ENCODE measurements around the gene FAM222A.

Gene FAM222A

DNA sequence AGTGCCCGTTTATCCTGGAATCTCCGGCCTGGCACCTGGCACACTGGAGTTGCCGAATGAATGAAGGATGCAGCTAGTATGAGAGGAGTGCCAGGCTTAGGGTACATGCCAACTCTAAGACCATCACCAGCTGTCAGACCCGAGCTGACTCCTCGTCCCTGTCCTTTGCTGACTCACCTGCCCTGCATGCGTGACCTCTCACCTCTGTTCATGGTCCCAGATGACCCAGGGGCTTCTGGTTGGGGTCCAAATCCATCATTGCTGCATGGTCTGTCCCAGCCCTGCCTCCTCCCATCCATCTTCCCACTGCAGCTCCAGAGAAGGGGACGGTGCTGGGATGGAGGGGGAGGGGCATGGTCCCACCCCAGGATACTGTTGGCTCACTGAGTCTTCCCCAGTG lies 9.9 kb upstream of the FAM222A start:
- WGBS (ENCODE audit: insufficient coverage, insufficient read length) = no CpG with 5 or more reads among the region's 7 CpGs
- Histone ChIP-seq H3K27me3 (ENCODE audit: control insufficient read depth, insufficient read depth, low read length) (no peaks in the 10 kb centered on the region), H3K27ac (ENCODE audit: low read length) (no peak overlapping the region), H3K4me3 (ENCODE audit: low read length) (no peak overlapping the region), H3K9me3 (ENCODE audit: control insufficient read depth, insufficient read depth, low read length) (no peaks in the 10 kb centered on the region), H3K4me1 (ENCODE audit: control insufficient read depth, insufficient read depth, low read length) (no peaks in the 10 kb centered on the region), H3K36me3 (ENCODE audit: control insufficient read depth, insufficient read depth, low read length) (no peaks in the 10 kb centered on the region)
- no peak for DNase-seq (ENCODE audit: low read depth, low spot score)

DNA sequence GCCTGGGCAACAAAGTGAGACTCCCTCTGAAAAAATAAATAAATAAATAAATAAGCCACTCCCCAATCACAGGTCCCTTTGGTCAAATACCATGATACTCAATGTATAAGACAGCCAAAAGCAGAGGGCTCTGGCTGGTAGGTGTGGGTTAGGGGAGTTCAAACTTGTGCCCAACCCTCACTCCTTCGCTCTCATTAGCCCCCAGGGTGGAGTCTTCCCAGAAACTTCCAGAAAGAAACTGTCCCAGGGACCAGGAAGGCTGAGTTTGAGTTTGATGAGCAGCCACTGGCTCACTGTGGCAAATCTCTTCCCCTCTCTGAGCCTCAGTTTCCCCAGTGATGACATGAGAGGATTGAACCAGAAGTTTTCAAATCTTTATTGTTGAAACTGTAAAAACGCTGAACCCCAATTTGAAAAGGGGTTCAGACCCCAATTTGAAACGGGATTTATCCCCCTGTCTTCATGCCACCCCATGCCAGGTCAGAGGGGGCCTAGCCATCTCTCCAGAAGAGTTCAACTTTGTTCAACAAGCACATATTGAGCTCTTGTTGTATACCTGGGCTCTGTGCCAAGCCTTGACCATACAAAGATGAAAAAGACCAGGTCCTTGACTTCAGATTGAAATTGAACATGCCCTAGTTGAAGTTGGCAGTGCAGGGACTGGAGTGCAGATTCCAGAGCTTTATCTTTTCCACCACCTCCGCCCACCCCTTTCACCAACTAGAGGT lies 9.1 kb upstream of the FAM222A start:
- no peaks in the 10 kb centered on the region for H3K4me1 ChIP-seq (ENCODE audit: control insufficient read depth, insufficient read depth, low read length)
- DNase-seq (ENCODE audit: low read depth, low spot score) = no peak
- H3K9me3 ChIP-seq (ENCODE audit: control insufficient read depth, insufficient read depth, low read length) = no peaks in the 10 kb centered on the region
- H3K27ac ChIP-seq (ENCODE audit: low read length) = no peak overlapping the region
- WGBS (ENCODE audit: insufficient coverage, insufficient read length) = no CpG with 5 or more reads among the region's 4 CpGs
- H3K27me3 ChIP-seq (ENCODE audit: control insufficient read depth, insufficient read depth, low read length) = no peaks in the 10 kb centered on the region
- H3K36me3 ChIP-seq (ENCODE audit: control insufficient read depth, insufficient read depth, low read length) = no peaks in the 10 kb centered on the region
- no peak overlapping the region for H3K4me3 ChIP-seq (ENCODE audit: low read length)

DNA sequence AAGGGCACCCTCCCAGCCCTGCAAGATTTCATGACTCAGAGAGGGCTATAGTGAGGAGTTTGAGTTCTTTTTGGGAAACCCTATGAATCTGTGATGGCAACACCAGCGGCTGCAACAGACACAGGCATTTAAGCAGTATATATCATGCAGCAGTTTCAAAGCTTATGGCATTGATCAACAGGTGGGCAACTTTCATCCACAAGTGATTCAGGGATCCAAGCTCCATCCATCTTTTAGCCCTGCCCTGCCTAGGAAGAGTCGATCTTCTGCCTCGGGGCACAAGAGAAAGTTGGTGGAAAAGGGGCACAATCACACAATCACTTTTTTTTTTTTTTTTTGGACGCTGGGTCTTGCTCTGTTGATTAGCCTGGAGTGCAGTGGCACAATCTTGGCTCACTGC lies 8.3 kb upstream of the FAM222A start:
- Histone ChIP-seq H3K27ac (ENCODE audit: low read length) (no peak overlapping the region), H3K4me3 (ENCODE audit: low read length) (no peak overlapping the region), H3K36me3 (ENCODE audit: control insufficient read depth, insufficient read depth, low read length) (no peaks in the 10 kb centered on the region), H3K27me3 (ENCODE audit: control insufficient read depth, insufficient read depth, low read length) (no peaks in the 10 kb centered on the region), H3K4me1 (ENCODE audit: control insufficient read depth, insufficient read depth, low read length) (no peaks in the 10 kb centered on the region), H3K9me3 (ENCODE audit: control insufficient read depth, insufficient read depth, low read length) (no peaks in the 10 kb centered on the region)
- no peak for DNase-seq (ENCODE audit: low read depth, low spot score)
- WGBS (ENCODE audit: insufficient coverage, insufficient read length) = no CpG with 5 or more reads among the region's 4 CpGs

DNA sequence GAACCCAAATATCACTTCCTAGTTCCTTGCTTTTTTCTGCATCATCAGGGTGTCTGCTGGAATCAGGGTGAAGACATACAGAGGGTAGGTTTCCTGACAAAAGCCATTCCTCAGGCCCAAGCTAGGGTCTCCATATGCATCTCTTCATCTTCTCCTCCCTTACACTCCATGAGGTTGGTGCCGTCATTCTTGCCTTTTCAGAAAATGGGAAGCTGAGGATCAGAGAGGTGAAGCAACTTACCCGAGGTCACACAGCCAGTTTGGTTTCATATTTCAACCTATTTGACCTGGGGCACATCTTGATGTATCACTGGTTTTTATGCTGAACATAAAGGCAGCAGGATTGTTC lies 7.3 kb upstream of the FAM222A start:
- Histone ChIP-seq H3K4me1 (ENCODE audit: control insufficient read depth, insufficient read depth, low read length) (no peaks in the 10 kb centered on the region), H3K27ac (ENCODE audit: low read length) (no peak overlapping the region)

DNA sequence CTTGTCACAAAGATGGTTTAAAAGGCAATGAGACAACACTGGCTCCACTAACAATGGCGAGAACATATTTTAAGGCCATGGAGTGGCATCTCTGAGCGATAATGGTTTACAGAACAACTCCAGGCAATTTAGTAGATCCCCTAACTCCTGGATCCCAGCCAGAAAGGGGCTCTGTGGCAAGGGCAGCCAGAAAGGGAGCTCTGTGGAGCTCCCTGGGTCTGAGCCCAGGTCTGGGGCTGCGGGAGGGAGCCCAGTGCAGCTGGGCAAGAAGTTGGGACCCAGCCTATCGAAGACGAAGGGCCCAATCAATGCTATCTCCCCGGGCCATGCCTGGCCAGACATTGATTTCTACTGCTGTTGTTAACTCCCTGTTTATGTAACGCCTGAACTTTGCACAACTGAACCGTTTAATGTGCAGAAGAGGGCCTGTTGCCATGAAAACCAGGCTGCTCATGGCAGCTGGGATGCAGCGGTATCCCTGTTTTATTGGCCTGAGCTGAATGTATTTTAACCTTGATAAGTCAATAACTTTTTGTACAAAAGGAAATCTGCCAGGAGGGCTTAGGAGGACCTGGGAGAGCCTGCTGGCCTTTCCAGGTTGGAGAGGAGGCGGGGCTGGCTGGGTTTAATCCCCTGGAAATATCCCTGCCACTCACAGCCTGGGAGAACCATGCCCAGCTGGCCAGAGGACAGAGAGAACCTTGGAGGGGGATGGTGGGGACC lies 6.7 kb upstream of the FAM222A start:
- no peak overlapping the region for H3K27ac ChIP-seq (ENCODE audit: low read length)
- H3K27me3 ChIP-seq (ENCODE audit: control insufficient read depth, insufficient read depth, low read length) = no peaks in the 10 kb centered on the region; the same call in 1 of the 2 replicates
- WGBS (ENCODE audit: insufficient coverage, insufficient read length) = no CpG with 5 or more reads among the region's 10 CpGs
- no peaks in the 10 kb centered on the region for H3K9me3 ChIP-seq (ENCODE audit: control insufficient read depth, insufficient read depth, low read length)
- H3K4me1 ChIP-seq (ENCODE audit: control insufficient read depth, insufficient read depth, low read length) = no peaks in the 10 kb centered on the region
- no peak for DNase-seq (ENCODE audit: low read depth, low spot score)
- H3K36me3 ChIP-seq (ENCODE audit: control insufficient read depth, insufficient read depth, low read length) = no peaks in the 10 kb centered on the region
- no peak overlapping the region for H3K4me3 ChIP-seq (ENCODE audit: low read length)

More for the DNA sequence above, 7.3 kb upstream of the FAM222A start:
- WGBS (ENCODE audit: insufficient coverage, insufficient read length) = no CpG with 5 or more reads among the region's 2 CpGs
- no peaks in the 10 kb centered on the region for H3K36me3 ChIP-seq (ENCODE audit: control insufficient read depth, insufficient read depth, low read length)
- no peaks in the 10 kb centered on the region for H3K9me3 ChIP-seq (ENCODE audit: control insufficient read depth, insufficient read depth, low read length)
- DNase-seq (ENCODE audit: low read depth, low spot score) = no peak
- H3K4me3 ChIP-seq (ENCODE audit: low read length) = no peak overlapping the region
- no peaks in the 10 kb centered on the region for H3K27me3 ChIP-seq (ENCODE audit: control insufficient read depth, insufficient read depth, low read length)

DNA sequence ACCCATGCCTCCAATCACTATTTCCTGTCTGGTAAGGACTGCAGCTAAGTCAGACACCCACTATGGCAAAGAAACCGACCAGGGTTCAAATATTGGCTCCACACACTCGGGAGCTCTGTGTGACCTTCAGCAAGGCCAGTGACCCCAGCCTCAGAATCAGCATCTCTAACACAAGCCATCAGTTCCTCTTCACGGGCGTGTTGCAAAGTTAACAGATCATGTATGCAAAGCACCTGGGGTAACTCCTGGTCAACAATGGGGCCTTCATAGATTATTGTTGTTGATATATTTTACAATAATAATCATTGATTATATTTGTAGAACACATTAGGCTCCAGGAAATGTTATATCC lies 6.2 kb upstream of the FAM222A start:
- Histone ChIP-seq H3K36me3 (ENCODE audit: control insufficient read depth, insufficient read depth, low read length) (no peaks in the 10 kb centered on the region), H3K27ac (ENCODE audit: low read length) (no peak overlapping the region), H3K4me1 (ENCODE audit: control insufficient read depth, insufficient read depth, low read length) (no peaks in the 10 kb centered on the region), H3K27me3 (ENCODE audit: control insufficient read depth, insufficient read depth, low read length) (no peaks in the 10 kb centered on the region; the same call in 1 of the 2 replicates), H3K9me3 (ENCODE audit: control insufficient read depth, insufficient read depth, low read length) (no peaks in the 10 kb centered on the region), H3K4me3 (ENCODE audit: low read length) (no peak overlapping the region)
- no peak for DNase-seq (ENCODE audit: low read depth, low spot score)
- WGBS (ENCODE audit: insufficient coverage, insufficient read length) = no CpG with 5 or more reads among the region's 4 CpGs

DNA sequence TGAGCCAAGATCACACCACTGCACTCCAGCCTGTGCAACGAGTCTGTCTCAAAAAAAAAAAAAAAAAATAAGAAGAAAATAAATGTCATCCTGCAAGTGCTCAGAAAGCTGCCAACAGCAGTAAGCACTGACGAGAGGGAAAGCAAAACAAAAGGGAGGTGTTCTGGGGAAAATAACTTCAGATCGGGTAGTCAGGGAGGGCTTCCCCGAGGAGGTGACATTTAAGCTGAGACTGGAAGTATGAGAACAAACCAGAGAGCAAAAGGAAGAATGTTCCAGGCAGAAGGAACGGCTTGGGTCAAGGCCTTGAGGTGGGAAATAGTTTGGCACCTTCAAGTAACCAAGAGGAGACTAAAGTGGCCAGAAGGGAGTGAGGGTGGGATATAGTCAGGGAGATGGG lies 4.7 kb upstream of the FAM222A start:
- no peak overlapping the region for H3K27ac ChIP-seq (ENCODE audit: low read length)
- no peak for DNase-seq (ENCODE audit: low read depth, low spot score)
- no peaks in the 10 kb centered on the region for H3K9me3 ChIP-seq (ENCODE audit: control insufficient read depth, insufficient read depth, low read length)
- H3K4me1 ChIP-seq (ENCODE audit: control insufficient read depth, insufficient read depth, low read length) = no peaks in the 10 kb centered on the region
- no peaks in the 10 kb centered on the region; the same call in 1 of the 2 replicates for H3K27me3 ChIP-seq (ENCODE audit: control insufficient read depth, insufficient read depth, low read length)
- WGBS (ENCODE audit: insufficient coverage, insufficient read length) = no CpG with 5 or more reads among the region's 5 CpGs
- H3K36me3 ChIP-seq (ENCODE audit: control insufficient read depth, insufficient read depth, low read length) = no peaks in the 10 kb centered on the region
- H3K4me3 ChIP-seq (ENCODE audit: low read length) = no peak overlapping the region

DNA sequence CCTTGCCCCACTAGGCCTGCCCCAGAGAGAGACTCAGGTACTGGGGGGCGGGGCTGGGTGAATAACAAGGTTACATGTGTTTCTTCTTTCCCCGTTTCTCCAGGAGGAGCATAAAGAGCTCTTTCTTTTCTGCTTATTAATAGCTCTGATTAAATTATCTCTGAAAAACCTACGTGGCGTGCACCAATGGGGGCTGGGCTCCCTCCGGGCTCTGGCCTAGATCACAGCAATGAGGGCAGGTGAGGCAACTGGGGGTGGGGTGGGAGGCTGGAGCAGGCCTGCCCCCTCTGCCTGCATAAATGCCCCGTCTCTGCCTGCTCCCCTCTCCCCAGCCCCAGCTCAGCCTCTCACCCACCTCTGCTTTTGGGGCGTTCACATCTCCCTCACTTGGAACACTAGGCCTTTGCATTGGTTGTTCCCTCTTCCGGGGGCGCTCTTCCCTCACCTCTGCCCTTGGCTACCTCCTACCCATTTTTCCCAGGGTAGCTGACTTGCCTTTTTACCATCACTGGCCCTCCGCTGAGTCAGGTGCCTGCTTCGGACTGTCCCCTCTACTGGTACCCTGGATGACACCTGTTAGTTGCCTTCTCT lies 4.1 kb upstream of the FAM222A start:
- no peaks in the 10 kb centered on the region; the same call in 1 of the 2 replicates for H3K27me3 ChIP-seq (ENCODE audit: control insufficient read depth, insufficient read depth, low read length)
- WGBS (ENCODE audit: insufficient coverage, insufficient read length) = no CpG with 5 or more reads among the region's 11 CpGs
- H3K4me1 ChIP-seq (ENCODE audit: control insufficient read depth, insufficient read depth, low read length) = no peaks in the 10 kb centered on the region
- H3K27ac ChIP-seq (ENCODE audit: low read length) = no peak overlapping the region
- no peak for DNase-seq (ENCODE audit: low read depth, low spot score)
- H3K9me3 ChIP-seq (ENCODE audit: control insufficient read depth, insufficient read depth, low read length) = no peaks in the 10 kb centered on the region
- H3K36me3 ChIP-seq (ENCODE audit: control insufficient read depth, insufficient read depth, low read length) = no peaks in the 10 kb centered on the region
- no peak overlapping the region for H3K4me3 ChIP-seq (ENCODE audit: low read length)

DNA sequence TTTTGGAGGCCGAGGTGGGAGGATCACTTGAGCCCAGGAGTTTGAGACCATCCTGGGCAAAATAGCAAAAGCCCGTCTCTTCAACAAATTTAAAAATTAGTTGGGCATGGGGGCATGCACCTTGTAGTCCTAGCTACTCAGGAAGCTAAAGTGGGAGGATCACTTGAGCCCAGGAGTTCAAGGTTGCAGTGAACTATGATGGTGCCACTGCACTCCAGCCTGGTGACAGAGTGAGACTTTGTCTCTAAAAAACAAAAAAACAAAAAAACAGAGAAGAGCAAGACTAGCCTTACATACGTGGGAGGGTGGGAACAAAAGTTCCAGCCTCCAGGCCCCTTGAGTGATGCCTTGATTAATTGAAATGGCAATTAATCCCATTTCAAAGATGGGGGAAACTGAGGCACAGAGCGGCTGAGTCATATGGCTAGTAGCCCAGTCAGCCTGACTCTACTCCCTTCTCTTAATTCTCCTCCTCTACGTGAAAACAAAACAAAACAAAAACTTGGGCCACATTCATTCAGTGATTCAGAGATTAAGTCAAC lies 3.3 kb upstream of the FAM222A start:
- no CpG with 5 or more reads among the region's 5 CpGs for WGBS (ENCODE audit: insufficient coverage, insufficient read length)
- no peak for DNase-seq (ENCODE audit: low read depth, low spot score)
- Histone ChIP-seq H3K4me3 (ENCODE audit: low read length) (no peak overlapping the region), H3K9me3 (ENCODE audit: control insufficient read depth, insufficient read depth, low read length) (no peaks in the 10 kb centered on the region), H3K36me3 (ENCODE audit: control insufficient read depth, insufficient read depth, low read length) (no peaks in the 10 kb centered on the region), H3K4me1 (ENCODE audit: control insufficient read depth, insufficient read depth, low read length) (no peaks in the 10 kb centered on the region), H3K27ac (ENCODE audit: low read length) (no peak overlapping the region), H3K27me3 (ENCODE audit: control insufficient read depth, insufficient read depth, low read length) (no peaks in the 10 kb centered on the region; the same call in 1 of the 2 replicates)

DNA sequence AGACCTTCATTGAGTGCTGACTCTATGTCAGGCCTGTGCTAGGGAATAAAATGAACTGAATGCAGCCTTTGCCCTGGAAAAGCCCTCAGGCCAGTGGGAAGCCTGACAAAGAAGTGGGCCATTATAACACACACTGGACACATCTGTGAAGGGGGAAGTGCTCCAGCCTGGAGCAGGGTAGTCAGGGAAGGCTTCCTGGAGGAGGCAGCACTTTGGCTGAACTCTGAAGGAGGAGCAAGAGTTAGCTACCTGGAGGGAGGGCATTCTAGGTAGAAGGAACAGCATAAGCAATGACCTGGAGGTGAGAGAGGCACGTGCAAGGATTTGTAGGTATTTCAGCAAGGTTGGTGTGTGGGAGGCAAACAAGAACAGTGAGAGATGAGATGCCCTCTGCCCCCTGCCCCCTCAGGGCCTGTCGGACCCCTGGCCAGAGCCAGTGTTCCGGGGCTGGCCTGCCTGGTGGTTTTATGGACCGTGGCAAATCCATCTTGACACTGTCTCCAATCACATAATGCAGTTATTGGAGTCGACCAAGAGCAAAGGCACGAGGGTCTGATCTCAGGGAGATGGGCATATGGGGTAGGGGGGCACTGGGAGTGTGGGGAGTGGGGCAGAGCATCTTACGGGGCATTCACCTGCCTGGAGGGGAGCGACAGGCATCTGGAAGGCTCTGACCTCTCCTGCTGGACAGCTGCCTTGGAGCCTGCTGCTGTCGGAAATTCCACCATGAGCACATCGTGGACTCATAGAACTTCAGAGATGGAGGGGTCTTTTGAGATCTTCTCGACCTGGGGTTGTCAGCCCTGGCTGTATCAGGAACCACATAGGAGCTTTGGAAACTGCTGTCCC lies 2.7 kb upstream of the FAM222A start:
- no CpG with 5 or more reads among the region's 11 CpGs for WGBS (ENCODE audit: insufficient coverage, insufficient read length)
- H3K9me3 ChIP-seq (ENCODE audit: control insufficient read depth, insufficient read depth, low read length) = no peaks in the 10 kb centered on the region
- H3K36me3 ChIP-seq (ENCODE audit: control insufficient read depth, insufficient read depth, low read length) = no peaks in the 10 kb centered on the region
- no peaks in the 10 kb centered on the region for H3K4me1 ChIP-seq (ENCODE audit: control insufficient read depth, insufficient read depth, low read length)
- no peak for DNase-seq (ENCODE audit: low read depth, low spot score)
- H3K4me3 ChIP-seq (ENCODE audit: low read length) = no peak overlapping the region
- no peaks in the 10 kb centered on the region; the same call in 1 of the 2 replicates for H3K27me3 ChIP-seq (ENCODE audit: control insufficient read depth, insufficient read depth, low read length)
- H3K27ac ChIP-seq (ENCODE audit: low read length) = no peak overlapping the region
